GM23338 (cell line): ENCODE results near the gene MOSPD2. TPM values are rescaled to one million over a fixed set of nuclear protein-coding genes. Genes with fewer than 3 reads are reported as not detected.

Experiments used
- ATAC-seq: fragments of 200-7000 bp; cut with Tn5 transposase; 3 replicates; pipeline ENCODE4 v1.9.1; 2020
- DNase-seq: peaks from one replicate; pipeline ENCODE4 v3.0.0-alpha.2; 2015; ENCODE audit warnings: low spot score
- H2AFZ ChIP-seq: fragments of 200-600 bp; sonication (generic); 2 replicates; pipeline ENCODE4 v1.8.0; 2016; ENCODE audit warnings: antibody characterized with exemption, mild to moderate bottlenecking, moderate library complexity
- H3F3A ChIP-seq: fragments of 200-600 bp; sonication (generic); replicated peaks from 2 replicates; pipeline ENCODE4 v1.8.0; 2017; ENCODE audit warnings: antibody characterized with exemption, mixed run types, low read depth
- H3K27ac ChIP-seq: fragments of 200-600 bp; sonication (generic); 2 replicates; pipeline ENCODE4 v1.6.1; 2016; ENCODE audit warnings: low read depth
- H3K27me3 ChIP-seq: fragments of 200-600 bp; sonication (generic); 2 replicates; pipeline ENCODE4 v1.8.0; 2016; ENCODE audit warnings: mild to moderate bottlenecking, mixed run types, moderate library complexity; ENCODE audit not compliant: insufficient read depth
- H3K36me3 ChIP-seq: fragments of 200-600 bp; sonication (generic); 2 replicates; pipeline ENCODE4 v1.8.0; 2016; ENCODE audit warnings: mild to moderate bottlenecking; ENCODE audit not compliant: insufficient read depth
- H3K4me1 ChIP-seq: fragments of 200-600 bp; sonication (generic); 2 replicates; pipeline ENCODE4 v1.8.0; 2016; ENCODE audit warnings: mild to moderate bottlenecking, moderate library complexity; ENCODE audit not compliant: insufficient read depth
- H3K4me2 ChIP-seq: fragments of 200-600 bp; sonication (generic); 2 replicates; pipeline ENCODE4 v1.7.1; 2017; ENCODE audit warnings: mixed run types
- H3K4me3 ChIP-seq: fragments of 200-600 bp; sonication (generic); 2 replicates; pipeline ENCODE4 v1.6.1; 2016; ENCODE audit warnings: mixed run types
- H3K79me2 ChIP-seq: fragments of 200-600 bp; sonication (generic); replicated peaks from 2 replicates; pipeline ENCODE4 v1.8.0; 2017; ENCODE audit warnings: mild to moderate bottlenecking; ENCODE audit not compliant: insufficient read depth
- H3K9me2 ChIP-seq: fragments of 200-600 bp; sonication (generic); 2 replicates; pipeline ENCODE4 v1.8.0; 2017; ENCODE audit not compliant: insufficient read depth
- H4K20me1 ChIP-seq: fragments of 200-600 bp; sonication (generic); replicated peaks from 2 replicates; pipeline ENCODE4 v1.8.0; 2017; ENCODE audit warnings: mild to moderate bottlenecking; ENCODE audit not compliant: insufficient read depth
- H3K27ac Mint-ChIP-seq: 2 replicates; pipeline ENCODE4 v1.8.0; 2020; ENCODE audit warnings: inconsistent platforms, mild to moderate bottlenecking, moderate library complexity, mixed read lengths
- H3K27me3 Mint-ChIP-seq: 3 replicates; pipeline ENCODE4 v1.8.0; 2022; ENCODE audit warnings: low read depth, mild to moderate bottlenecking, moderate library complexity, mixed read lengths, inconsistent platforms; ENCODE audit not compliant: insufficient read depth, poor library complexity
- H3K36me3 Mint-ChIP-seq: 3 replicates; pipeline ENCODE4 v1.8.0; 2021; ENCODE audit warnings: low read depth, mild to moderate bottlenecking, inconsistent platforms, moderate library complexity, mixed read lengths
- H3K4me1 Mint-ChIP-seq: 3 replicates; pipeline ENCODE4 v1.8.0; 2020; ENCODE audit warnings: mild to moderate bottlenecking, inconsistent platforms, mixed read lengths
- H3K4me3 Mint-ChIP-seq: 3 replicates; pipeline ENCODE4 v1.8.0; 2021; ENCODE audit warnings: moderate library complexity, mild to moderate bottlenecking, inconsistent platforms, mixed read lengths
- H3K9me3 Mint-ChIP-seq: 3 replicates; pipeline ENCODE4 v1.8.0; 2020; ENCODE audit warnings: moderate library complexity, mild to moderate bottlenecking, inconsistent platforms, mixed read lengths
- EZH2 ChIP-seq: fragments of 200-600 bp; sonication (generic); IDR thresholded peaks from one replicate; pipeline ENCODE4 v1.8.0; 2017; ENCODE audit warnings: antibody characterized with exemption, mild to moderate bottlenecking, low read depth; ENCODE audit not compliant: unreplicated experiment
- JUNB ChIP-seq: IDR thresholded peaks from one replicate; pipeline ENCODE4 v1.6.1; 2016; ENCODE audit warnings: antibody characterized with exemption; ENCODE audit not compliant: unreplicated experiment
- POLR2AphosphoS5 ChIP-seq: IDR thresholded peaks from 2 replicates; pipeline ENCODE4 v1.6.1; 2016; ENCODE audit warnings: antibody characterized with exemption, low read depth
- STAT1 ChIP-seq: IDR thresholded peaks from one replicate; pipeline ENCODE4 v1.6.1; 2016; ENCODE audit warnings: antibody characterized with exemption; ENCODE audit not compliant: unreplicated experiment
- ZNF114 ChIP-seq: fragments of 250-450 bp; sonication (Bioruptor Pico); IDR thresholded peaks from 2 replicates; pipeline ENCODE4 v1.5.0; 2020; ENCODE audit warnings: mild to moderate bottlenecking, moderate library complexity
- polyA plus RNA-seq: library from polyadenylated mRNA; unstranded; fragments of >200 nt; fragmentation: Nextera tagmentation; extraction: Ambion mirVana; gene quantifications from 2 replicates; pipeline ENCODE4 v1.2.1, GENCODE V29; 2016
- total RNA-seq: library from RNA; depleted of rRNA; stranded (reverse); fragments of >200 nt; shearing (Covaris generic); gene quantifications from 2 replicates; pipeline ENCODE4 v1.2.3, GENCODE V29; 2014
- TF ChIP-seq, protein P1 (sequence below), 2 experiments: fragments of 200-600 bp in 1 of 2; sonication (generic) in 1 of 2; conservative IDR thresholded peaks; 2 replicates each; pipeline versions ENCODE4 v1.5.1 to v1.6.1; 2016 to 2017; ENCODE audit warnings: antibody characterized with exemption in 2 of 2, low read depth in 2 of 2, mild to moderate bottlenecking in 2 of 2, moderate library complexity in 1 of 2
- TF ChIP-seq, protein P2 (sequence below): IDR thresholded peaks from one replicate; pipeline ENCODE4 v1.6.1; 2018; ENCODE audit warnings: antibody characterized with exemption; ENCODE audit not compliant: unreplicated experiment
- TF ChIP-seq, protein P3 (sequence below): fragments of 250-450 bp; sonication (Bioruptor Pico); IDR thresholded peaks from 2 replicates; pipeline ENCODE4 v1.5.0; 2020; ENCODE audit warnings: mild to moderate bottlenecking, moderate library complexity
- TF ChIP-seq, protein P4 (sequence below): IDR thresholded peaks from 2 replicates; pipeline ENCODE4 v1.6.1; 2016; ENCODE audit warnings: antibody characterized with exemption

MOSPD2 gene
- total and polyA plus RNA-seq, 2 experiments from 2014 or later: 8.5 to 13.9 TPM

DNA sequence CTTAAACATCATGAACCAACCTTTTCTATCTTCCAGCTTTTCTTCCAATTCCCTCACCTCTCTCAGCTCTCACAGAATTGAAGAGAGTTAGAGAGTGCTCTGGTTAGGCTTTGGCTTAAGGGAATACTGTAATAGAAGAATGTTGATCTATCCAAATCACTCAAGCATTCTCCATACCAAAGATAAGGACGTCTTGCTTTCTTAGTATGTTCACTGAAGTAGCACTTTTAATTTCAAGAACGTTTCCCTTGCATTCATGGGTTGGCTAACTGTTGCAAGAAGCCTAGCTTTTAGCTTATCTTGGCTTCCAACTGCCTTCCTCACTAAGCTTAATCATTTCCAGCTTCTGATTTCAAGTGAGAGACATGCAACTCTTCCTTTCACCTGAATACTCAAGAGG lies 43.6 kb upstream of the MOSPD2 start:
- ATAC-seq: no peak
- Histone ChIP-seq H4K20me1 (no peaks in the 10 kb centered on the region), H3K9me2 (no peaks in the 10 kb centered on the region), H2AFZ (no peak overlapping the region), H3F3A (no peaks in the 10 kb centered on the region), H3K4me2 (no peak overlapping the region), H3K36me3 (no peaks in the 10 kb centered on the region), H3K79me2 (no peaks in the 10 kb centered on the region), H3K27ac (no peak overlapping the region), H3K27me3 (no peaks in the 10 kb centered on the region), H3K4me3 (no peak overlapping the region), H3K4me1 (no peaks in the 10 kb centered on the region)
- TF ChIP-seq POLR2AphosphoS5 (no peak), STAT1 (no peak), EZH2 (no peak), JUNB (no peak), ZNF114 (CRISPR knock-in tag) (no peak)
- TF ChIP-seq, protein P1, sequence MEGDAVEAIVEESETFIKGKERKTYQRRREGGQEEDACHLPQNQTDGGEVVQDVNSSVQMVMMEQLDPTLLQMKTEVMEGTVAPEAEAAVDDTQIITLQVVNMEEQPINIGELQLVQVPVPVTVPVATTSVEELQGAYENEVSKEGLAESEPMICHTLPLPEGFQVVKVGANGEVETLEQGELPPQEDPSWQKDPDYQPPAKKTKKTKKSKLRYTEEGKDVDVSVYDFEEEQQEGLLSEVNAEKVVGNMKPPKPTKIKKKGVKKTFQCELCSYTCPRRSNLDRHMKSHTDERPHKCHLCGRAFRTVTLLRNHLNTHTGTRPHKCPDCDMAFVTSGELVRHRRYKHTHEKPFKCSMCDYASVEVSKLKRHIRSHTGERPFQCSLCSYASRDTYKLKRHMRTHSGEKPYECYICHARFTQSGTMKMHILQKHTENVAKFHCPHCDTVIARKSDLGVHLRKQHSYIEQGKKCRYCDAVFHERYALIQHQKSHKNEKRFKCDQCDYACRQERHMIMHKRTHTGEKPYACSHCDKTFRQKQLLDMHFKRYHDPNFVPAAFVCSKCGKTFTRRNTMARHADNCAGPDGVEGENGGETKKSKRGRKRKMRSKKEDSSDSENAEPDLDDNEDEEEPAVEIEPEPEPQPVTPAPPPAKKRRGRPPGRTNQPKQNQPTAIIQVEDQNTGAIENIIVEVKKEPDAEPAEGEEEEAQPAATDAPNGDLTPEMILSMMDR (conservative IDR thresholded peaks at IDR 0.05; ENCODE audit: low read depth in 2 of 2): no peak
- TF ChIP-seq, protein P2, sequence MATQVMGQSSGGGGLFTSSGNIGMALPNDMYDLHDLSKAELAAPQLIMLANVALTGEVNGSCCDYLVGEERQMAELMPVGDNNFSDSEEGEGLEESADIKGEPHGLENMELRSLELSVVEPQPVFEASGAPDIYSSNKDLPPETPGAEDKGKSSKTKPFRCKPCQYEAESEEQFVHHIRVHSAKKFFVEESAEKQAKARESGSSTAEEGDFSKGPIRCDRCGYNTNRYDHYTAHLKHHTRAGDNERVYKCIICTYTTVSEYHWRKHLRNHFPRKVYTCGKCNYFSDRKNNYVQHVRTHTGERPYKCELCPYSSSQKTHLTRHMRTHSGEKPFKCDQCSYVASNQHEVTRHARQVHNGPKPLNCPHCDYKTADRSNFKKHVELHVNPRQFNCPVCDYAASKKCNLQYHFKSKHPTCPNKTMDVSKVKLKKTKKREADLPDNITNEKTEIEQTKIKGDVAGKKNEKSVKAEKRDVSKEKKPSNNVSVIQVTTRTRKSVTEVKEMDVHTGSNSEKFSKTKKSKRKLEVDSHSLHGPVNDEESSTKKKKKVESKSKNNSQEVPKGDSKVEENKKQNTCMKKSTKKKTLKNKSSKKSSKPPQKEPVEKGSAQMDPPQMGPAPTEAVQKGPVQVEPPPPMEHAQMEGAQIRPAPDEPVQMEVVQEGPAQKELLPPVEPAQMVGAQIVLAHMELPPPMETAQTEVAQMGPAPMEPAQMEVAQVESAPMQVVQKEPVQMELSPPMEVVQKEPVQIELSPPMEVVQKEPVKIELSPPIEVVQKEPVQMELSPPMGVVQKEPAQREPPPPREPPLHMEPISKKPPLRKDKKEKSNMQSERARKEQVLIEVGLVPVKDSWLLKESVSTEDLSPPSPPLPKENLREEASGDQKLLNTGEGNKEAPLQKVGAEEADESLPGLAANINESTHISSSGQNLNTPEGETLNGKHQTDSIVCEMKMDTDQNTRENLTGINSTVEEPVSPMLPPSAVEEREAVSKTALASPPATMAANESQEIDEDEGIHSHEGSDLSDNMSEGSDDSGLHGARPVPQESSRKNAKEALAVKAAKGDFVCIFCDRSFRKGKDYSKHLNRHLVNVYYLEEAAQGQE: no peak
- TF ChIP-seq, protein P3, sequence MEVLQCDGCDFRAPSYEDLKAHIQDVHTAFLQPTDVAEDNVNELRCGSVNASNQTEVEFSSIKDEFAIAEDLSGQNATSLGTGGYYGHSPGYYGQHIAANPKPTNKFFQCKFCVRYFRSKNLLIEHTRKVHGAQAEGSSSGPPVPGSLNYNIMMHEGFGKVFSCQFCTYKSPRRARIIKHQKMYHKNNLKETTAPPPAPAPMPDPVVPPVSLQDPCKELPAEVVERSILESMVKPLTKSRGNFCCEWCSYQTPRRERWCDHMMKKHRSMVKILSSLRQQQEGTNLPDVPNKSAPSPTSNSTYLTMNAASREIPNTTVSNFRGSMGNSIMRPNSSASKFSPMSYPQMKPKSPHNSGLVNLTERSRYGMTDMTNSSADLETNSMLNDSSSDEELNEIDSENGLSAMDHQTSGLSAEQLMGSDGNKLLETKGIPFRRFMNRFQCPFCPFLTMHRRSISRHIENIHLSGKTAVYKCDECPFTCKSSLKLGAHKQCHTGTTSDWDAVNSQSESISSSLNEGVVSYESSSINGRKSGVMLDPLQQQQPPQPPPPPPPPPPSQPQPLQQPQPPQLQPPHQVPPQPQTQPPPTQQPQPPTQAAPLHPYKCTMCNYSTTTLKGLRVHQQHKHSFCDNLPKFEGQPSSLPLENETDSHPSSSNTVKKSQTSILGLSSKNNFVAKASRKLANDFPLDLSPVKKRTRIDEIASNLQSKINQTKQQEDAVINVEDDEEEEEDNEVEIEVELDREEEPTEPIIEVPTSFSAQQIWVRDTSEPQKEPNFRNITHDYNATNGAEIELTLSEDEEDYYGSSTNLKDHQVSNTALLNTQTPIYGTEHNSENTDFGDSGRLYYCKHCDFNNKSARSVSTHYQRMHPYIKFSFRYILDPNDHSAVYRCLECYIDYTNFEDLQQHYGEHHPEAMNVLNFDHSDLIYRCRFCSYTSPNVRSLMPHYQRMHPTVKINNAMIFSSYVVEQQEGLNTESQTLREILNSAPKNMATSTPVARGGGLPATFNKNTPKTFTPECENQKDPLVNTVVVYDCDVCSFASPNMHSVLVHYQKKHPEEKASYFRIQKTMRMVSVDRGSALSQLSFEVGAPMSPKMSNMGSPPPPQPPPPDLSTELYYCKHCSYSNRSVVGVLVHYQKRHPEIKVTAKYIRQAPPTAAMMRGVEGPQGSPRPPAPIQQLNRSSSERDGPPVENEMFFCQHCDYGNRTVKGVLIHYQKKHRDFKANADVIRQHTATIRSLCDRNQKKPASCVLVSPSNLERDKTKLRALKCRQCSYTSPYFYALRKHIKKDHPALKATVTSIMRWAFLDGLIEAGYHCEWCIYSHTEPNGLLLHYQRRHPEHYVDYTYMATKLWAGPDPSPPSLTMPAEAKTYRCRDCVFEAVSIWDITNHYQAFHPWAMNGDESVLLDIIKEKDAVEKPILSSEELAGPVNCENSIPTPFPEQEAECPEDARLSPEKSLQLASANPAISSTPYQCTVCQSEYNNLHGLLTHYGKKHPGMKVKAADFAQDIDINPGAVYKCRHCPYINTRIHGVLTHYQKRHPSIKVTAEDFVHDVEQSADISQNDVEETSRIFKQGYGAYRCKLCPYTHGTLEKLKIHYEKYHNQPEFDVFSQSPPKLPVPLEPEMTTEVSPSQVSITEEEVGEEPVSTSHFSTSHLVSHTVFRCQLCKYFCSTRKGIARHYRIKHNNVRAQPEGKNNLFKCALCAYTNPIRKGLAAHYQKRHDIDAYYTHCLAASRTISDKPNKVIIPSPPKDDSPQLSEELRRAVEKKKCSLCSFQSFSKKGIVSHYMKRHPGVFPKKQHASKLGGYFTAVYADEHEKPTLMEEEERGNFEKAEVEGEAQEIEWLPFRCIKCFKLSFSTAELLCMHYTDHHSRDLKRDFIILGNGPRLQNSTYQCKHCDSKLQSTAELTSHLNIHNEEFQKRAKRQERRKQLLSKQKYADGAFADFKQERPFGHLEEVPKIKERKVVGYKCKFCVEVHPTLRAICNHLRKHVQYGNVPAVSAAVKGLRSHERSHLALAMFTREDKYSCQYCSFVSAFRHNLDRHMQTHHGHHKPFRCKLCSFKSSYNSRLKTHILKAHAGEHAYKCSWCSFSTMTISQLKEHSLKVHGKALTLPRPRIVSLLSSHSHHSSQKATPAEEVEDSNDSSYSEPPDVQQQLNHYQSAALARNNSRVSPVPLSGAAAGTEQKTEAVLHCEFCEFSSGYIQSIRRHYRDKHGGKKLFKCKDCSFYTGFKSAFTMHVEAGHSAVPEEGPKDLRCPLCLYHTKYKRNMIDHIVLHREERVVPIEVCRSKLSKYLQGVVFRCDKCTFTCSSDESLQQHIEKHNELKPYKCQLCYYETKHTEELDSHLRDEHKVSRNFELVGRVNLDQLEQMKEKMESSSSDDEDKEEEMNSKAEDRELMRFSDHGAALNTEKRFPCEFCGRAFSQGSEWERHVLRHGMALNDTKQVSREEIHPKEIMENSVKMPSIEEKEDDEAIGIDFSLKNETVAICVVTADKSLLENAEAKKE (CRISPR knock-in tag): no peak
- TF ChIP-seq, protein P4, sequence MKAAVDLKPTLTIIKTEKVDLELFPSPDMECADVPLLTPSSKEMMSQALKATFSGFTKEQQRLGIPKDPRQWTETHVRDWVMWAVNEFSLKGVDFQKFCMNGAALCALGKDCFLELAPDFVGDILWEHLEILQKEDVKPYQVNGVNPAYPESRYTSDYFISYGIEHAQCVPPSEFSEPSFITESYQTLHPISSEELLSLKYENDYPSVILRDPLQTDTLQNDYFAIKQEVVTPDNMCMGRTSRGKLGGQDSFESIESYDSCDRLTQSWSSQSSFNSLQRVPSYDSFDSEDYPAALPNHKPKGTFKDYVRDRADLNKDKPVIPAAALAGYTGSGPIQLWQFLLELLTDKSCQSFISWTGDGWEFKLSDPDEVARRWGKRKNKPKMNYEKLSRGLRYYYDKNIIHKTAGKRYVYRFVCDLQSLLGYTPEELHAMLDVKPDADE: no peak
- Mint-ChIP-seq H3K27me3 (peaks cover 2% of the 10 kb centered on the region), H3K4me3 (no peak overlapping the region), H3K9me3 (peaks cover 2% of the 10 kb centered on the region; the same call in 2 of the 3 replicates), H3K27ac (no peak overlapping the region), H3K36me3 (peaks cover 20% of the 10 kb centered on the region; the same call in 2 of the 3 replicates), H3K4me1 (peaks cover 6% of the 10 kb centered on the region; the same call in 1 of the 3 replicates)
- no peak for DNase-seq
